Measurements from ENCODE around the gene ST6GALNAC3. TPM values are rescaled to one million over a fixed set of nuclear protein-coding genes. Genes with fewer than 3 reads are reported as not detected.

The ST6GALNAC3 gene
- total RNA-seq, 6 experiments from 2014 or later = 1.00 to 1.7 (median 1.2) TPM

DNA sequence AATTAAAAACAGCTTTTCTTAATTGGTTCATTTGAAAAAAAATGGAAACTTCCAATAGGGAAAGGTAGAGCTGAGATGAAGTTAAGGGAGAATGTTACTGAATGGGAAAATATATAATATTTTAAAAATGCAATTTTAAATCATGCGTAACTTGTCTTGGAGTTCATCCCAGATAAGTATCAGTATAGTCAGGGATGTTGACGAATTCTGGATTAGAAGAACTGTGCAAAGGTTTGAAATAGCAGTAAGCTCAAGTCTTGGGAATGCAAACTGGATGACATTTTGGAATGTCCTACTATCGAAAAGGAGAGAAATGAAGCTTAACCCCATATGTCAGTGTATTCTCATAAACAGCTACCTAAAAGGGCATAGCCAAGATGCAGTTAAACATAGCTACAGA is 4.0 kb upstream of the ST6GALNAC3 start:
- Mint-ChIP-seq H3K36me3 (ENCODE audit: low read depth) (no peaks in the 10 kb centered on the region), H3K9me3 (no peaks in the 10 kb centered on the region), H3K4me3 (no peak overlapping the region)

GRCh38 chr1:76073481-76073880 is 1.1 kb upstream of the ST6GALNAC3 start:
- peak overlapping the region; percentile 36; the same call in 1 of the 2 replicates for H3K27ac Mint-ChIP-seq
- H3K27me3 Mint-ChIP-seq (ENCODE audit: insufficient read depth) = peaks cover 6% of the 10 kb centered on the region
- TF ChIP-seq, protein P1, sequence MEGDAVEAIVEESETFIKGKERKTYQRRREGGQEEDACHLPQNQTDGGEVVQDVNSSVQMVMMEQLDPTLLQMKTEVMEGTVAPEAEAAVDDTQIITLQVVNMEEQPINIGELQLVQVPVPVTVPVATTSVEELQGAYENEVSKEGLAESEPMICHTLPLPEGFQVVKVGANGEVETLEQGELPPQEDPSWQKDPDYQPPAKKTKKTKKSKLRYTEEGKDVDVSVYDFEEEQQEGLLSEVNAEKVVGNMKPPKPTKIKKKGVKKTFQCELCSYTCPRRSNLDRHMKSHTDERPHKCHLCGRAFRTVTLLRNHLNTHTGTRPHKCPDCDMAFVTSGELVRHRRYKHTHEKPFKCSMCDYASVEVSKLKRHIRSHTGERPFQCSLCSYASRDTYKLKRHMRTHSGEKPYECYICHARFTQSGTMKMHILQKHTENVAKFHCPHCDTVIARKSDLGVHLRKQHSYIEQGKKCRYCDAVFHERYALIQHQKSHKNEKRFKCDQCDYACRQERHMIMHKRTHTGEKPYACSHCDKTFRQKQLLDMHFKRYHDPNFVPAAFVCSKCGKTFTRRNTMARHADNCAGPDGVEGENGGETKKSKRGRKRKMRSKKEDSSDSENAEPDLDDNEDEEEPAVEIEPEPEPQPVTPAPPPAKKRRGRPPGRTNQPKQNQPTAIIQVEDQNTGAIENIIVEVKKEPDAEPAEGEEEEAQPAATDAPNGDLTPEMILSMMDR (IDR thresholded peaks at IDR 0.05) = no peak
- no peaks in the 10 kb centered on the region for H3K9me3 Mint-ChIP-seq
- H3K4me1 Mint-ChIP-seq (ENCODE audit: low read depth) = peaks cover 56% of the 10 kb centered on the region
- peak overlapping the region; percentile 89 for H3K4me3 Mint-ChIP-seq
- no peaks in the 10 kb centered on the region for H3K36me3 Mint-ChIP-seq (ENCODE audit: low read depth)
- peak; percentile 78 for DNase-seq

More for the DNA sequence above, 4.0 kb upstream of the ST6GALNAC3 start:
- peak; percentile 25 for DNase-seq
- Mint-ChIP-seq H3K27ac (no peak overlapping the region), H3K27me3 (ENCODE audit: insufficient read depth) (peaks cover 6% of the 10 kb centered on the region), H3K4me1 (ENCODE audit: low read depth) (peaks cover 74% of the 10 kb centered on the region)
- TF ChIP-seq, protein P1 (IDR thresholded peaks at IDR 0.05) = no peak

DNA sequence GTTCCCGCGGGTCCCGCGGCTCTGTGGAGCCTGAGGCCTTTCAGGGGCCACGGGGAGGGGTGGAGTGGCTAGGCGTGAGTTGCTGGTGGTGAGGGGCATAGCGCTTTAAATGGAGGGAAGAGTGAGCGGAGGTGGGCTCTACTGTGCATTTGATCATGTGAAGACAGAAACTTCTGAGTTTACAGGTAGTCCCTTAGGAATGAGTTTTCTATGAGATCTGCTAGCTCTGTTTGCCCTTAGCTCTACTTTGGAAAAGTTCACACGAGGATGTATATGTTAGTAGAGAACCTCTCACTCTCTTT is 593 bp downstream of the ST6GALNAC3 start:
- DNase-seq = no peak
- TF ChIP-seq, protein P1 (IDR thresholded peaks at IDR 0.05) = no peak
- Mint-ChIP-seq H3K36me3 (ENCODE audit: low read depth) (no peaks in the 10 kb centered on the region), H3K9me3 (no peaks in the 10 kb centered on the region), H3K4me1 (ENCODE audit: low read depth) (peaks cover 42% of the 10 kb centered on the region), H3K27me3 (ENCODE audit: insufficient read depth) (peaks cover 6% of the 10 kb centered on the region), H3K27ac (no peak overlapping the region), H3K4me3 (peak overlapping the region; percentile 89)

DNA sequence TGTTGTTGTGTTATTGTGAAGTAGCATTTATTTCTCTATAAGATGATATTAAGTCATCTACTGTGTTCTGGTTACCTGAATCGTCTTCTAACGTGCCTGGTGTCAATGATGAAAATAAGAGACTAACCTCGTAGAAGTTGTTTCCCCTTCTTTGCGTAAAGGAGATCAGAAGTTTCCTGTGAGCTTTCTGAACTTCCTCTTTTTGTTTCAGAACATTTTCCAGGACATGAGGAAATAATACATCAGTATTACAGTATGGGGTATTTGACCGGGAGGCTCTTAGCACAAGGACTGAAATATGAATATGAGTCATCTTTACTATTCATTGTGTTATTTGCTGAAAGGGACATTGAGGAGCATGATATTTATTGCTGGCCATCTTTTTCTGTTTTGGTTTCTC is 1.3 kb downstream of the ST6GALNAC3 start:
- TF ChIP-seq, protein P1 (IDR thresholded peaks at IDR 0.05) = no peak
- Mint-ChIP-seq H3K36me3 (ENCODE audit: low read depth) (no peaks in the 10 kb centered on the region), H3K27ac (no peak overlapping the region), H3K9me3 (no peaks in the 10 kb centered on the region), H3K27me3 (ENCODE audit: insufficient read depth) (peaks cover 6% of the 10 kb centered on the region), H3K4me1 (ENCODE audit: low read depth) (peaks cover 40% of the 10 kb centered on the region), H3K4me3 (0 out of 2 replicates have a peak overlapping the region, but pooled peaks have one; percentile 1)
- no peak for DNase-seq

DNA sequence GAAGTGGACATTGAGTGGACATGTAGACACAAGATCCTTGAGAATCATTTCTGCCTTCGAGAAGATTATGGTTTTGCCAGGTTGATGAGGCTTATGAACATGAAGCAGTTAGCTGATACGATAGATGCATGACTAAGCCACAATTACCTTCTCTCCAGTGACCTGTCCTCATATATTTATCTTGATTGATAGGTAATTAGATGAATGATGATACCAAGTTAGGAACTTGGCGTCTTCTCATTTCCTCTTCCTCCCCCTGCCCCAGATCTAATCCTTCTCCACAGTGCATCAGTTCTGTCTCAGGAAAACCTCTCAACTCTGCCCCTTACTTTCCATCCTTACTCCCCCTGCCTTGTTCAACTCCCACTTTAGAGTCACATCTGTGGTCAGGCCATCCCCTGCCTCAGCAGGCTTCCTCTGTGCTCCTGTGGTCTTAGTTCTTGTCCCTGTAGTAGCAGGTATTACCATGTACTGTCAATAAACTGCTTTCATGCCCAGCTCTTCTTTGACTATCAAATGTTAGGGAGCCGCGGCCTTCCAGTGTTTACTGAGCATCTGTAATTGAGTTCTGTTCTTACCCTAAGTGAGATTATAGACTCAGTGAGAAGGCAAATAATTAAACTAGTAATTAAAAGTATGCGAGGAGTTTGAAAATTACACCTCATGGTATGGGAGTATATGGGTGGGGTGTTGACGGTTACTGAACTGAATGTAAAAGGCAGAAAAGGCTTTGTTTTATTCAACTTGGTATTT is 5.1 kb downstream of the ST6GALNAC3 start:
- no peak for DNase-seq
- no peaks in the 10 kb centered on the region for H3K36me3 Mint-ChIP-seq (ENCODE audit: low read depth)
- TF ChIP-seq, protein P1 (IDR thresholded peaks at IDR 0.05) = no peak
- H3K27ac Mint-ChIP-seq = no peak overlapping the region
- H3K9me3 Mint-ChIP-seq = no peaks in the 10 kb centered on the region
- H3K27me3 Mint-ChIP-seq (ENCODE audit: insufficient read depth) = peaks cover 5% of the 10 kb centered on the region; the same call in 1 of the 2 replicates
- no peak overlapping the region for H3K4me3 Mint-ChIP-seq
- peaks cover 17% of the 10 kb centered on the region for H3K4me1 Mint-ChIP-seq (ENCODE audit: low read depth)

Data from HFFc6 (cell line).